Activated T-helper 17 cell treated with anti-CD3 and anti-CD28 coated beads, Interleukin-2, amount 50 U/mL, for 72 hours (primary cell): Measurements from ENCODE around the gene RABEP1. TPM values are rescaled to one million over a fixed set of nuclear protein-coding genes. Genes with fewer than 3 reads are reported as not detected.
"Not testable (repeated sequence)": the region's sequence is repeated elsewhere in the genome, so short reads cannot be mapped to it uniquely, and the experiment has no call there.

ENCODE experiments used
- ATAC-seq: fragments of 150-1000 bp; cut with Tn5 transposase; replicated peaks from 2 replicates; pipeline ENCODE4 v1.10.0; 2021; ENCODE audit warnings: mild to moderate bottlenecking, moderate library complexity
- H3K27ac Mint-ChIP-seq: one replicate; pipeline ENCODE4 v1.8.0; 2022; ENCODE audit warnings: mixed read lengths
- H3K27me3 Mint-ChIP-seq: one replicate; pipeline ENCODE4 v1.8.0; 2022; ENCODE audit warnings: mixed read lengths
- H3K36me3 Mint-ChIP-seq: one replicate; pipeline ENCODE4 v1.8.0; 2022; ENCODE audit warnings: low read depth, mild to moderate bottlenecking, mixed read lengths
- H3K4me1 Mint-ChIP-seq: one replicate; pipeline ENCODE4 v1.8.0; 2022; ENCODE audit warnings: mixed read lengths
- H3K4me3 Mint-ChIP-seq: one replicate; pipeline ENCODE4 v1.8.0; 2022; ENCODE audit warnings: mild to moderate bottlenecking, mixed read lengths
- H3K9me3 Mint-ChIP-seq: one replicate; pipeline ENCODE4 v1.8.0; 2022; ENCODE audit warnings: mixed read lengths
- total RNA-seq, 2 donors: library from RNA; stranded (reverse); gene quantifications; one replicate each; pipeline ENCODE4 v1.2.3, GENCODE V29; 2022

The RABEP1 gene, protein sequence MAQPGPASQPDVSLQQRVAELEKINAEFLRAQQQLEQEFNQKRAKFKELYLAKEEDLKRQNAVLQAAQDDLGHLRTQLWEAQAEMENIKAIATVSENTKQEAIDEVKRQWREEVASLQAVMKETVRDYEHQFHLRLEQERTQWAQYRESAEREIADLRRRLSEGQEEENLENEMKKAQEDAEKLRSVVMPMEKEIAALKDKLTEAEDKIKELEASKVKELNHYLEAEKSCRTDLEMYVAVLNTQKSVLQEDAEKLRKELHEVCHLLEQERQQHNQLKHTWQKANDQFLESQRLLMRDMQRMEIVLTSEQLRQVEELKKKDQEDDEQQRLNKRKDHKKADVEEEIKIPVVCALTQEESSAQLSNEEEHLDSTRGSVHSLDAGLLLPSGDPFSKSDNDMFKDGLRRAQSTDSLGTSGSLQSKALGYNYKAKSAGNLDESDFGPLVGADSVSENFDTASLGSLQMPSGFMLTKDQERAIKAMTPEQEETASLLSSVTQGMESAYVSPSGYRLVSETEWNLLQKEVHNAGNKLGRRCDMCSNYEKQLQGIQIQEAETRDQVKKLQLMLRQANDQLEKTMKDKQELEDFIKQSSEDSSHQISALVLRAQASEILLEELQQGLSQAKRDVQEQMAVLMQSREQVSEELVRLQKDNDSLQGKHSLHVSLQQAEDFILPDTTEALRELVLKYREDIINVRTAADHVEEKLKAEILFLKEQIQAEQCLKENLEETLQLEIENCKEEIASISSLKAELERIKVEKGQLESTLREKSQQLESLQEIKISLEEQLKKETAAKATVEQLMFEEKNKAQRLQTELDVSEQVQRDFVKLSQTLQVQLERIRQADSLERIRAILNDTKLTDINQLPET
- total RNA-seq: 10 to 100 TPM; 35.7 to 55.5 TPM

DNA sequence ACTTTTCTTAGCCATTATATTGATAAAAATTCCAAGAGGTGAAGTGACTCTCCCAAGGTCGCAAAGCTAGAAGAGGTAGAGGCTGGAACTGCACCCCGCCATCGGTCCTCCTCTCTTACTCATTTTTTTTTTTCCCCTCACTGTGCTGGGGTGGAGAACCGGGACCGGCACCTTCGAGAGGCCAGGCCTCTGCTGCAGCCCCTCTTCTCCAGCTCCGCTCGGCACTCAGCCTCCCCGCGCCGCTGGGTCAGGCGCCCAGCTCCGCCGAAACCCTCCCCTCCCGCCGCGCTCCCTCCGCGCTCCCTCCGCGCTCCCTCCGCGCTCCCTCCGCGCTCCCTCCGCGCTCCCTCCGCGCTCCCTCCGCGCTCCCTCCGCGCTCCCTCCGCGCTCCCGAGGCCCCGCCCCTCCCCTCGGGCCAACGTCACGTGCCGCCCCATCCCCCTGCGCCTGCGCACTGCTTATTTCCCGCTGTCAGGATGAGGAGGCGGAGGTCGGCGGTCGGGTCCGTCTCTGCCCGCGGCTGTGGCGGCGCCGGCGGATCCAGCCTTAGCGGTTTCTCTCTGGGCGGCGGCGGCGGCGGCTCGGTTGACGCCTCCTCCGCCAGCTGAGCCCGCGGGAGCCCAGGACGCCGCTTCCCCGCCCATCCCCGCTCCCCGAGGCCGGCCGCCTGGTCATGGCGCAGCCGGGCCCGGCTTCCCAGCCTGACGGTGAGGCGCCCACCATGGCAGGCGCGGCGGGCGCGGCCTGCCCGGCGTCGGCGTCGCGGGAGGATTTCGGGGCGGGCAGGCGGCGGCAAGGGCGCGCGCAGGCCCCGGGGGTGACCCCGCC lies at the start of gene RABEP1:
TSS of gene RABEP1 (plus strand) at position 471 of the 828 bp plus-strand sequence. CDS start at position 674, 203 bp downstream.
- Mint-ChIP-seq H3K27me3 (no peaks in the 10 kb centered on the region), H3K36me3 (peaks cover 33% of the 10 kb centered on the region), H3K9me3 (no peaks in the 10 kb centered on the region), H3K4me1 (peaks cover 22% of the 10 kb centered on the region), H3K4me3 (peak within 1 kb of the TSS; percentile 86), H3K27ac (peak within 1 kb of the TSS; percentile 87)
- peak; percentile 86 for ATAC-seq

GRCh38 chr17:5233492-5233891 lies 48.6 kb upstream of the RABEP1 start:
- H3K4me1 Mint-ChIP-seq, H3K36me3 Mint-ChIP-seq, H3K9me3 Mint-ChIP-seq, ATAC-seq, H3K4me3 Mint-ChIP-seq, H3K27ac Mint-ChIP-seq, H3K27me3 Mint-ChIP-seq: not testable (repeated sequence)

GRCh38 chr17:5234645-5235576 lies 47.2 kb upstream of the RABEP1 start, which contains the start of gene SCIMP:
Gene SCIMP, minus strand, starts transcription at chr17:5234860. Its CDS starts 105 bp downstream, at chr17:5234755.
- no peak within 1 kb of the TSS for H3K4me3 Mint-ChIP-seq
- H3K9me3 Mint-ChIP-seq: peaks cover 3% of the 10 kb centered on the region
- no peaks in the 10 kb centered on the region for H3K27me3 Mint-ChIP-seq
- no peaks in the 10 kb centered on the region for H3K36me3 Mint-ChIP-seq
- H3K4me1 Mint-ChIP-seq: peaks cover 5% of the 10 kb centered on the region
- no peak for ATAC-seq
- H3K27ac Mint-ChIP-seq: no peak within 1 kb of the TSS

DNA sequence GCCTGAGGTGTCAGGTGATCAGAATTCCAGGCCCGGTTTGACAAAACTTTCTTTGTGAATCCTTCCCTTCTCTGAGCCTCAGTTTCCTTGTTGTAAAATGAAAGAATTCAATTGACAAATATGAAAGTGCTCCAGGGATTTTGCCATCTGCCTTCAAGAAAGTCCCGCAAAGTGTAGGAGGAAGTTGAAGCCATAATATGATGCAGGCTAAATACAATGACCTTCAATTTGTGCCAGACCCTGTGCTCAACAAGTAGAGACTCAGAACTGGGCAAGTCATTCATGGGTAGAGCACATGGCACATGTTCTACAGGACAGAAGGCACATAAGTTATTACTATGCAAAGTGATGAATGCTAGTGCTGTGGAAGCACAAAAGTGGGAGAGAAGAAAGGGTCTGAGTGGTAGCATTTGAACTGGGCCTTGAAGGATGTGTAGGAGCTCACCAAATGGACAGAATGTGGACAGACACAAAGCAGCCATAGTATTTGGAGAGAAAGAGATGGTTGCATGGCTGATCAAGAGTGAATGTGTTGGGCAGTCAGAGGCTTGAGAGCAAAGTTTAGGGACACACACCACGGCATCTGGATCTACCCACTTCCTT lies 45.0 kb upstream of the RABEP1 start:
- Mint-ChIP-seq H3K27me3 (no peaks in the 10 kb centered on the region), H3K9me3 (peaks cover 3% of the 10 kb centered on the region), H3K4me1 (peaks cover 6% of the 10 kb centered on the region), H3K4me3 (no peak overlapping the region), H3K27ac (peak overlapping the region; percentile 59), H3K36me3 (no peaks in the 10 kb centered on the region)
- peak; percentile 18 for ATAC-seq

- Mint-ChIP-seq H3K27ac (peak overlapping the region; percentile 59), H3K4me1 (peaks cover 9% of the 10 kb centered on the region), H3K9me3 (peaks cover 3% of the 10 kb centered on the region), H3K27me3 (no peaks in the 10 kb centered on the region), H3K36me3 (no peaks in the 10 kb centered on the region), H3K4me3 (no peak overlapping the region)
- ATAC-seq: peak; percentile 87
Measured at GRCh38 chr17:5237541-5238016, 44.5 kb upstream of the RABEP1 start.

DNA sequence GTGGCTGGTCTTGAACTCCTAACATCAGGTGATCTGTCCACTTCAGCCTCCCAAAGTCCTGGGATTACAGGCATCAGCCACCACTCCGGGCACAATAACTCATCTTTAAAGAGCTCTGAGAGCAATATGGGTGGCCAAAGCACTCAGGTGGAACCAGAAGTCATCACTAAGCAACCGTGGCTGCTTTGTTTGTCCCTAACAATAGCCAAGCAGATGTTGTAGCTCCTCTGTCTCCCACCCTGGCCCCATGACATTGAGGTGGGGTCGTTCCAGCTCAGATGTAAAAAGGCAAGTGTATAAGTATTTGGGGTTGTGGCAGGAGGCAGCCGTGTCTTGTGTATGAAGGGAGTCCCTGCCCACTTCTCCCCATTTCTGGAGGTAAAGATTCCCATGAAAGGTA lies 43.8 kb upstream of the RABEP1 start:
- Mint-ChIP-seq H3K27ac (no peak overlapping the region), H3K27me3 (no peaks in the 10 kb centered on the region), H3K9me3 (peaks cover 3% of the 10 kb centered on the region), H3K4me3 (no peak overlapping the region), H3K4me1 (peaks cover 9% of the 10 kb centered on the region), H3K36me3 (no peaks in the 10 kb centered on the region)
- no peak for ATAC-seq

DNA sequence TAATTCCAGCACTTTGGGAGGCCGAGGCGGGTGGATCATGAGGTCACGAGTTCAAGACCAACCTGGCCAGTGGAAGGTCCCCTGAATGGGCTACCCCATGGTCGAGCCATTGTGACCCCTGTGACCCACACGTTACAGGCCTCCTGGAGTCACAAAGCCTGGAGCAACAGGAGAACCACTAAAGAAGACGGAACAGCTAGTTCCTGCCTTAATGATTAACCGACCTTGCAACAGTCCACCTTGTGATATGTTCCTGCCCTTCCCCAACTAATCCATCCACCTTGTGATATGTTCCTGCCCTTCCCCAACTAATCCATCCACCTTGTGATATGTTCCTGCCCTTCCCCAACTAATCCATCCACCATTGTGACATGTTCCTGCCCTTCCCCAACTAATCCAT lies 42.3 kb upstream of the RABEP1 start:
- H3K4me3 Mint-ChIP-seq, H3K9me3 Mint-ChIP-seq, H3K36me3 Mint-ChIP-seq, H3K27ac Mint-ChIP-seq, H3K27me3 Mint-ChIP-seq, ATAC-seq, H3K4me1 Mint-ChIP-seq: not testable (repeated sequence)

- no peaks in the 10 kb centered on the region for H3K27me3 Mint-ChIP-seq
- peak; percentile 54 for ATAC-seq
- peaks cover 7% of the 10 kb centered on the region for H3K4me1 Mint-ChIP-seq
- H3K9me3 Mint-ChIP-seq: peaks cover 1% of the 10 kb centered on the region
- no peaks in the 10 kb centered on the region for H3K36me3 Mint-ChIP-seq
- peak overlapping the region; percentile 35 for H3K4me3 Mint-ChIP-seq
- H3K27ac Mint-ChIP-seq: peak overlapping the region; percentile 65
Measured at GRCh38 chr17:5241861-5242671, 40.0 kb upstream of the RABEP1 start.

GRCh38 chr17:5247621-5248020 lies 34.5 kb upstream of the RABEP1 start:
- Mint-ChIP-seq H3K27me3 (no peaks in the 10 kb centered on the region), H3K36me3 (no peaks in the 10 kb centered on the region), H3K4me1 (peaks cover 6% of the 10 kb centered on the region), H3K4me3 (no peak overlapping the region), H3K27ac (no peak overlapping the region), H3K9me3 (no peaks in the 10 kb centered on the region)
- ATAC-seq: no peak

DNA sequence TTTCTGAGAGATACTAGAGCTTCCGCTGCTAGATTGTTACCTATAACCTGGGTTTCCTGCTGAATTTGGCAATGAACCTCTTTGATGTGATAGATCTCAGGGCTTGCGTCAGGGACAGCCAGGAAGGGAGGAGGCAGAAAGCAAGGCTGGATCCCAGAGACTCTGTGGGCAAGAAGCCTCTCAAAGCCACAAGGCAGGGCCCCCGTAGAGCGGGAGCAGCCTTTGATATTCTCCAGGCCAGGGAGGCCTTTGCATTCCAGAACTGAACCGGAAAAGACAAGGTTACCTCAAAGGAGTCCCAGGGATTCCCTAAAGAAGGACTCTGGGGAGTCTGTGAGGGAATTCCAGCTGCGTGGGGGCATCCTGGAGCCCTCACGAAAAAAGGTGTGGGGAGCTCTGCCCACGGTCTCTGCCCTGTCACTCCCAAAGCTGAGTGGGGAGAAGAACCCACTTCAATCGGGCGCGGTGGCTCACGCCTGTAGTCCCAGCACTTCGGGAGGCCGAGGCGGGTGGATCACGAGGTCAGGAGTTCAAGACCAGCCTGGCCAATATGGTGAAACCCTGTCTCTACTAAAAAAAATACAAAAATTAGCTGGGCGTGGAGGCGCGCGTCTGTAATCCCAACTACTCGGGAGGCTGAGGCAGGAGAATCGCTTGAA lies 33.1 kb upstream of the RABEP1 start:
- H3K9me3 Mint-ChIP-seq: no peaks in the 10 kb centered on the region
- H3K4me1 Mint-ChIP-seq: peaks cover 6% of the 10 kb centered on the region
- H3K27ac Mint-ChIP-seq: no peak overlapping the region
- H3K36me3 Mint-ChIP-seq: no peaks in the 10 kb centered on the region
- H3K27me3 Mint-ChIP-seq: no peaks in the 10 kb centered on the region
- H3K4me3 Mint-ChIP-seq: no peak overlapping the region
- no peak for ATAC-seq

DNA sequence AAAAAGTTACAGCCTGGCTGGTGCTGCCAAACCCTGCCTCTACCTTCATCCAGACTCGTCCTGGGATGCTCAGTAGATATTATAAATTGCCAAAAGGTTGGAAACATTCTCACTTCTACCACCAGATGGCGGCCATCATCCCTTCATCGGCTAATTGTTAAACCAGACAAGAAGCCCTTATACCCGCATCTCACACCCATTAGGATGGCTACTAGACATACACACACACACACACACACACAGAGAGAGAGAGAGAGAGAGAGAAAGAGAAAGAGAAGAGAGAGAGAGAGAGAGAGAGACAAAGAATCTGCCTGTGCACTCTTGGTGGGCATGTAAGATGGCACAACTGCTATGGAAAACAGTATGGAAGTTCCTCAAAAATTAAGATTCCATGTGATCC lies 32.5 kb upstream of the RABEP1 start:
- Mint-ChIP-seq H3K27ac (no peak overlapping the region), H3K36me3 (no peaks in the 10 kb centered on the region), H3K9me3 (no peaks in the 10 kb centered on the region)

DNA sequence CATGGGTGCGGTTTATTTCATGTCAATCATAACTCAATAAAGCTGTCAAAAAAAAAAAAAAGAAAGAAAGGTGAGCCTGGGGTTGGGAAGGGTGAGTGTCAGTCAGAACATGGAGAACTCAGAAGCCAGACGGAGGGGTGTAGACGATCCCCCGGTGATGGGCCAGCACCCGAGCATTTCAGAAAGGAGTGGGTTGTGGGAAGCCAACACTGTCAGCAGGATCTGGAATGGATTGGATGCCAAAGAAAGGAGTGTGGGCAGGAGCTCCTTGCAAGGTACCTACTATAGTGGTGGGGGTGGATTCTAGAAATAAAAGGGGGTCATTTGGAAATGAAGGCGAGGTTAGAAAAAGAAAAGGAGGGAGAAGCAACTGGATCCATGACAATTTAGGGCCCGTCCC lies 27.7 kb upstream of the RABEP1 start:
- Mint-ChIP-seq H3K4me3 (no peak overlapping the region), H3K4me1 (peaks cover 5% of the 10 kb centered on the region), H3K9me3 (no peaks in the 10 kb centered on the region), H3K27ac (no peak overlapping the region), H3K27me3 (no peaks in the 10 kb centered on the region), H3K36me3 (no peaks in the 10 kb centered on the region)
- ATAC-seq: no peak

More for the DNA sequence above, 32.5 kb upstream of the RABEP1 start:
- peaks cover 6% of the 10 kb centered on the region for H3K4me1 Mint-ChIP-seq
- ATAC-seq: peak; percentile 88
- no peak overlapping the region for H3K4me3 Mint-ChIP-seq
- H3K27me3 Mint-ChIP-seq: no peaks in the 10 kb centered on the region
